Activated T-cell treated with anti-CD3 and anti-CD28 coated beads for 24 hours (primary cell): ENCODE results near the gene MYO1D.
"Not testable (repeated sequence)": the region's sequence is repeated elsewhere in the genome, so short reads cannot be mapped to it uniquely, and the experiment has no call there.

Source experiments
- DNase-seq: peaks from one replicate; pipeline ENCODE4 v3.0.0-alpha.2; 2020; ENCODE audit warnings: low read depth

MYO1D gene

DNA sequence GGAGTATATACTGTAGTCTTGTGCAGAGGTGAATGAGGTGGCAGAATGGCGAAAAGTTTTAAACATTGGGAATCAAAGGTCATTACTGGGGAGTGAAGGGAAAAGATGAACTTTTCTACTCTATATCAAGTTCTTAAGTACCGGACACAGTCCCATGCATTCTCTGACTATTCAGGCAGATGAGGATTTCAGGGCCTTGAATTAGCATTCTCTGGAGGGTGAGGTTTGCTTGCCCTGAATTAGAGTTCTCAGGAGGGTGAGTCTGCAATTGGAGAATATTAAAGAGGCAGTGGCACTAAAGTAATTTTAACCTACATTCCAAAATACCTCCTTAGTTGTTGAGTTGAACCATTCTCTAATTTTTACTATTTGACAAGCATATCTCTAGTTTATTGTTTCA lies 423.6 kb downstream of the MYO1D start:
- no peak for DNase-seq

DNA sequence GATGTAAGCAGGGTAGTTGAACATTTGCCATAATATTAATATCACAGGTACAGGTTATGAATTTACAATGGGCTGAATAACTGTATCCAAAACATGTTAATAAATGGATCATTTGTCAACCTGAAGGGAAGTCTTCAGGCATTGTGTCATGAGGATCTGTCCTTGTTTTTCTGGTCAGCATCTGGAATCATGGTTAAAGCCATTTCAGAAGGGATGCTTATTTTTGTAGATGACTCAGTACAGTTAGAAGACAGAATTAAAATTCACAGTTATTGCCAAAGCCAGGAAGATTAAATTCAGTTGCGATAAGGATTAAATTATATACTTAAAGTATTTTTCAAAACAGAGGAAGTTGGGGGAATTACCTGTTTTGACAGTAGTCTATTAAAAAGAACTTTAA lies 424.6 kb downstream of the MYO1D start:
- no peak for DNase-seq

GRCh38 chr17:32451879-32452278 lies 425.0 kb downstream of the MYO1D start:
- no peak for DNase-seq

DNA sequence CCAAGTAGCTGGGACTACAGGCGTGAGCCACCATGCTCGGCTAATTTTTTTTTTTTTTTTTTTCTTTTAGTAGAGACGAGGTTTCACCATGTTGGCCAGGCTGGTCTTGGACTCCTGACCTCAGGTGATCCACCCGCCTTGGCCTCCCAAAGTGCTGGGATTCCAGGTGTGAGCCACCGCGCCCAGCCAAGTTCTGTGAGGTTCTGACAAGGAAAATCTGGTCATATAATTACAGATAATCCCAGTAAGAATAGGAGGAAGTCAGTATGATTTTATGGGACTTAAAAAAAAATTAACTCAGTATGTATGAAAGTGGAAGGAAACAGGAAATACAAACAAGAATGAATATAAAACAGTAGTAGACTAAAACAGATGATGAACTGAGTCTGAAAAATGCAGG lies 426.5 kb downstream of the MYO1D start:
- not testable (repeated sequence) for DNase-seq

DNA sequence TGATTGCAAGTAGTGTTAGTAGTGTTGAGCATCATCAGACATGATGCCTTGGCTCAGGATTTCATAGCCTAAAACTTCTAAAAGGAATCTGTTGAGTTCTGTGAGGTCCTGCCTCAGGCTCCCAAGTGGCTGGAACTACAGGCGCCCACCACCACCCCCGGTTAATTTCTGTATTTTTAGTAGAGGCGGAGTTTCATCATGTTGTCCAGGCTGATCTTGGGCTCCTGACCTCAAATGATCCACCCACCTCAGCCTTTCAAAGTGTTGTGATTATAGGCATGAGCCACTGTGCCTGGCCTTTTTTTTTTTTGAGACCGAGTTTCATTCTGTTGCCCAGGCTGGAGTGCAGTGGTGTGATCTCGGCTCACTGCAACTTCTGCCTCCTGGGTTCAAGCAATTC lies 427.0 kb downstream of the MYO1D start:
- DNase-seq, result no peak

DNA sequence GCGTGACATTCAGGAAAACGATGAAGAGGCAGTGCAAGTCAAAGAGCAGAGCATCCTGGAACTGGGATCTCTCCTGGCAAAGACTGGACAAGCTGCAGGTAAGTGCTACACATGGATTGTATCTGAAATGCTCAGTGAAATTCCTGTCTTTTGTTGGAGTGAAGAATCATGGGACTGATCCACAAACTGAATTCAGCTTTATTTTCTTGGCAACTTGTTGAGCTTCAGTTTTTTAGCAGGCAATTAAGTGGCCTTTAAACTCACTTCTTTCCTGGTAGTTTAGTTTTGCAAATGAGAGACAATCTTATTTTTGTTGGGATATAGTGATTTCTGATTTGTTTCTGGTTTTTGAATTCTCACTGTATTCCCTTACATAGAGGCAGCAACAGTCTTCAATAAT lies 430.0 kb downstream of the MYO1D start:
- no peak for DNase-seq

- DNase-seq, result no peak
These were observed 431.0 kb downstream of the MYO1D start for GRCh38 chr17:32445971-32446370.

DNA sequence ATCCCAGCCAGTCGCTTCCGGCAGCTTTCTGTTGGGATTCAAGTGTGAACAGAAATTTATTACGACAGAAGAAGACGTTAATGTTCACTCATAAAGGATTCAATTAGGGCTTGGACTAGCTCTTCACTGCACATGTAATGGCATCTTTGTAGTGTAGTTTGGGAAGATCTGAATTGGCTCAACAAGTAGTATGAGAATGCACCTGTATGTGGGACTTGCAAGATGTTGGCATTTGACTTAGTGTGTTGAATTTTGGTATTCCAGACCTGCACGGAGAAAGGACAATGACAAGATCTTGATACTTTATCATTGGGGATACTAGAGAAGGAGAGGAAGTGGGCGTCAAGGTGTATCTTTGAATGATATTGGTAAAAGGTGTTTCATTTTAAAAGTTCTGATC lies 431.4 kb downstream of the MYO1D start:
- no peak for DNase-seq

- DNase-seq, result peak; percentile 26
These were observed 431.9 kb downstream of the MYO1D start for GRCh38 chr17:32445074-32445415.

DNA sequence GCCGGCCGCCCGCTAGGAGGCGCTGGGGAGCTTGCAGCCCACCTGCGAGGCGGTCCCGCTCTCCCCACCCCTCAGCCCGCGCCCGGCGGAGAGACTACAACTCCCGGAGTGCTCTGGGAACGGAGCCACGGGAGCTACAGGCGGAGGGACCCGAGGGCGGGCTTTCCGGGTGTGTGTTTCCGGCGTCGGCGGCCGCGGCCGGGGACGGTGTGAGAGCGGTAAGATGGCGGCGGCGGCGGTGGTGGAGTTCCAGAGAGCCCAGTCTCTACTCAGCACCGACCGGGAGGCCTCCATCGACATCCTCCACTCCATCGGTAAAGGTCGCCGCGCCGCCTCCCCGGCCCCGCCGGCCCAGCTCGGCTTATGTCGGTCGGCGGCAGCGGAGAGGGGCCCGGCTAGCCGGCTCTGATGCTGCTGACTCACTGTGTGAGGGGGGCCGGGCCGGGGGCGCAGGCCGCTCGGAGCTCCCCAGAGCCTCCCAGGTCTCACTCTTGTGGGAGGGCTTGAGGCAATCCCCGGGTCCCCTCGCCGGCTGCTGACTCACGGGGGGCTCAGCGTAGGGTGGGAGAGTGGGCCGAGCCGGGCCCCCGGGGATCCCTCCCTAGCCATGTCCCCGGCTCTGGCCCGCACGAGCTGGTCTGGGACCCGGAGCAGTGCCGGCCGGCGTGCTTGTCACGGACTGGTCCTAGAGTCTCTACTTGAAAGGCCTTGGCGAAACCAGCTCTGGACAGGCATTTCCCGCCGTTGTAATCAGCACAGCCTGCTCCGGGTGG lies 432.4 kb downstream of the MYO1D start, which contains the start of gene PSMD11:
TSS of gene PSMD11 (plus strand) at position 210 of the 773 bp plus-strand sequence. CDS start at position 224, 14 bp downstream.
- peak; percentile 98 for DNase-seq

GRCh38 chr17:32443827-32444300 lies 433.1 kb downstream of the MYO1D start:
- no peak for DNase-seq
